Measurements from ENCODE around the gene COLEC11. TPM values are rescaled to one million over a fixed set of nuclear protein-coding genes. Genes with fewer than 3 reads are reported as not detected.
A peak's percentile ranks its signal among the peaks of the same experiment; 100 is the strongest.
"Not testable (repeated sequence)": the region's sequence is repeated elsewhere in the genome, so short reads cannot be mapped to it uniquely, and the experiment has no call there.

COLEC11 gene
- total and polyA plus RNA-seq, 8 donors: 0.84 to 7.1 (median 4.3) TPM

- no peak for TF ChIP-seq CTCF (IDR thresholded peaks at IDR 0.05)
- no peak overlapping the region for H3K27ac ChIP-seq
- intact Hi-C loops (cut with DNase I): no loop called here
- no peaks in the 10 kb centered on the region for H3K4me1 ChIP-seq
- peak in 2 of 4 donors; percentile 25 to 34 for DNase-seq
- no peak for ATAC-seq
- H3K36me3 ChIP-seq: no peaks in the 10 kb centered on the region
- H3K27me3 ChIP-seq: no peaks in the 10 kb centered on the region
- no peak overlapping the region for H3K4me3 ChIP-seq
- peaks cover 0 to 14% of the 10 kb centered on the region in 2 donors for H3K9me3 ChIP-seq
These were observed 16.1 kb downstream of the COLEC11 start for GRCh38 chr2:3610881-3611505.

GRCh38 chr2:3611589-3611988 lies 16.7 kb downstream of the COLEC11 start:
- DNase-seq (peak in 1 of 4 donors; percentile 40), ATAC-seq (no peak)
- H3K36me3 ChIP-seq: no peaks in the 10 kb centered on the region
- intact Hi-C loops (cut with DNase I): no loop called here
- H3K4me3 ChIP-seq: no peak overlapping the region
- no peak overlapping the region for H3K27ac ChIP-seq
- no peaks in the 10 kb centered on the region for H3K4me1 ChIP-seq
- no peaks in the 10 kb centered on the region for H3K27me3 ChIP-seq
- peaks cover 0 to 14% of the 10 kb centered on the region in 2 donors for H3K9me3 ChIP-seq
- no peak for TF ChIP-seq CTCF (IDR thresholded peaks at IDR 0.05)

- ATAC-seq: no peak
- H3K27ac ChIP-seq: no peak overlapping the region
These were observed 18.0 kb downstream of the COLEC11 start for GRCh38 chr2:3612639-3613523.

GRCh38 chr2:3613524-3613905 lies 18.6 kb downstream of the COLEC11 start:
- no peak for ATAC-seq
- TF ChIP-seq CTCF (IDR thresholded peaks at IDR 0.05): no peak
- intact Hi-C loops (cut with DNase I): no loop called here
- H3K27me3 ChIP-seq: no peaks in the 10 kb centered on the region
- H3K4me1 ChIP-seq: no peaks in the 10 kb centered on the region
- H3K27ac ChIP-seq: no peak overlapping the region
- no peak for DNase-seq
- H3K4me3 ChIP-seq: no peak overlapping the region
- H3K9me3 ChIP-seq: peaks cover 0 to 14% of the 10 kb centered on the region in 2 donors
- H3K36me3 ChIP-seq: no peaks in the 10 kb centered on the region

More at GRCh38 chr2:3612639-3613523, 18.0 kb downstream of the COLEC11 start:
- H3K9me3 ChIP-seq: peaks cover 0 to 14% of the 10 kb centered on the region in 2 donors
- no peaks in the 10 kb centered on the region for H3K4me1 ChIP-seq
- H3K4me3 ChIP-seq: no peak overlapping the region
- no peaks in the 10 kb centered on the region for H3K27me3 ChIP-seq
- intact Hi-C loops (cut with DNase I): no loop called here
- TF ChIP-seq CTCF (IDR thresholded peaks at IDR 0.05): no peak
- DNase-seq: peak in 2 of 4 donors; percentile 20 to 61
- H3K36me3 ChIP-seq: no peaks in the 10 kb centered on the region

- H3K36me3 ChIP-seq; H3K27me3 ChIP-seq; H3K4me1 ChIP-seq; H3K4me3 ChIP-seq; ATAC-seq; DNase-seq; H3K27ac ChIP-seq; intact Hi-C loops (cut with DNase I): not testable (repeated sequence)
- peaks cover 0 to 14% of the 10 kb centered on the region in 2 donors for H3K9me3 ChIP-seq
These were observed 19.8 kb downstream of the COLEC11 start for GRCh38 chr2:3614743-3615142.

- ATAC-seq; H3K4me3 ChIP-seq; H3K4me1 ChIP-seq; H3K36me3 ChIP-seq; H3K27me3 ChIP-seq; intact Hi-C loops (cut with DNase I); H3K27ac ChIP-seq: not testable (repeated sequence)
- peak in 1 of 4 donors; percentile 37 for DNase-seq
- H3K9me3 ChIP-seq: peaks cover 0 to 14% of the 10 kb centered on the region in 2 donors
These were observed 20.8 kb downstream of the COLEC11 start for GRCh38 chr2:3615541-3616200.

GRCh38 chr2:3616435-3617197 lies 21.7 kb downstream of the COLEC11 start:
- intact Hi-C loops (cut with DNase I); H3K27me3 ChIP-seq; H3K27ac ChIP-seq; H3K36me3 ChIP-seq; ATAC-seq; H3K4me3 ChIP-seq; H3K4me1 ChIP-seq: not testable (repeated sequence)
- DNase-seq: peak in 1 of 4 donors; percentile 40
- peaks cover 0 to 14% of the 10 kb centered on the region in 2 donors for H3K9me3 ChIP-seq

Measured in left lung (tissue), 10 donors.